ENCODE data around the gene PDLIM7. TPM values are rescaled to one million over a fixed set of nuclear protein-coding genes. Genes with fewer than 3 reads are reported as not detected.

Gene PDLIM7
- total RNA-seq, 1 donor from 2014 or later = 54.4 TPM

DNA sequence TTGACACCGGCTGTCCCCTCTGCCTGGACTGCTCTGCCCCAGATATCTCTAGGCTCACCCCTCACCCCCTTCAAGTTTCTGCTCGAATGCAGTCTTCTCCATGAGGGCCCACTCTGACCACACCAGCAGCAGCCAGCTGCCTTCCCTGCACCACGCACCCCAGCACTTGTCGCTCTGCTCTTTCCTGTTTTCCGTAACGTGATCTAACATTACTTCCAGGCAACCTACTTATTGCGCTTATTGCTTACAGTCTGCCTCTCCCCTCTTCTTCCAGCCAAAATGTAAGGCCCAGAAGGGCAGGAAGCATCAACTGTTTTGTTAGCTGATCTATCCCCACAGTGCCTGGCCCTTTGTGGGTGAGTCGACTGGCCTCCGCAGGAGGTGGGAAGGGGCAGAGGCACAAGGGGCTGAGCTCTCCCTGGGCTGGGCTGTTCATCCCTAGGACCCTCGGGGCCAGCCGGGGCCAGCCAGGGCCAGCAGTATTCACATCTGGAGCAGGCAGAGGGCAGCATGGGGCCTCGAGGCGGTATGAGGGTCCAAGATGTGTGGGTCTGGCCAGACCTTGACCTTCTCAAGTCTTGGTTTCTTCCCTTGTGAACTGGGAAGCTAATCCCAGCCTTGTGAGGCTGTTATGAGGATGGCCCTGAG lies 12.4 kb downstream of the PDLIM7 start:
- TF ChIP-seq, protein P1, sequence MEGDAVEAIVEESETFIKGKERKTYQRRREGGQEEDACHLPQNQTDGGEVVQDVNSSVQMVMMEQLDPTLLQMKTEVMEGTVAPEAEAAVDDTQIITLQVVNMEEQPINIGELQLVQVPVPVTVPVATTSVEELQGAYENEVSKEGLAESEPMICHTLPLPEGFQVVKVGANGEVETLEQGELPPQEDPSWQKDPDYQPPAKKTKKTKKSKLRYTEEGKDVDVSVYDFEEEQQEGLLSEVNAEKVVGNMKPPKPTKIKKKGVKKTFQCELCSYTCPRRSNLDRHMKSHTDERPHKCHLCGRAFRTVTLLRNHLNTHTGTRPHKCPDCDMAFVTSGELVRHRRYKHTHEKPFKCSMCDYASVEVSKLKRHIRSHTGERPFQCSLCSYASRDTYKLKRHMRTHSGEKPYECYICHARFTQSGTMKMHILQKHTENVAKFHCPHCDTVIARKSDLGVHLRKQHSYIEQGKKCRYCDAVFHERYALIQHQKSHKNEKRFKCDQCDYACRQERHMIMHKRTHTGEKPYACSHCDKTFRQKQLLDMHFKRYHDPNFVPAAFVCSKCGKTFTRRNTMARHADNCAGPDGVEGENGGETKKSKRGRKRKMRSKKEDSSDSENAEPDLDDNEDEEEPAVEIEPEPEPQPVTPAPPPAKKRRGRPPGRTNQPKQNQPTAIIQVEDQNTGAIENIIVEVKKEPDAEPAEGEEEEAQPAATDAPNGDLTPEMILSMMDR (IDR thresholded peaks at IDR 0.05; ENCODE audit: borderline replicate concordance) = no peak
- H3K4me3 ChIP-seq = no peak overlapping the region
- peaks cover 58% of the 10 kb centered on the region for H3K36me3 ChIP-seq
- intact Hi-C loops (cut with micrococcal nuclease) = no loop called here
- H3K9me3 ChIP-seq (replicated peaks) = no peaks in the 10 kb centered on the region
- H3K27me3 ChIP-seq (ENCODE audit: low read depth) = peaks cover 61% of the 10 kb centered on the region
- DNase-seq = no peak
- H3K4me1 ChIP-seq = peaks cover 5% of the 10 kb centered on the region
- no peak overlapping the region for H3K27ac ChIP-seq (replicated peaks)

DNA sequence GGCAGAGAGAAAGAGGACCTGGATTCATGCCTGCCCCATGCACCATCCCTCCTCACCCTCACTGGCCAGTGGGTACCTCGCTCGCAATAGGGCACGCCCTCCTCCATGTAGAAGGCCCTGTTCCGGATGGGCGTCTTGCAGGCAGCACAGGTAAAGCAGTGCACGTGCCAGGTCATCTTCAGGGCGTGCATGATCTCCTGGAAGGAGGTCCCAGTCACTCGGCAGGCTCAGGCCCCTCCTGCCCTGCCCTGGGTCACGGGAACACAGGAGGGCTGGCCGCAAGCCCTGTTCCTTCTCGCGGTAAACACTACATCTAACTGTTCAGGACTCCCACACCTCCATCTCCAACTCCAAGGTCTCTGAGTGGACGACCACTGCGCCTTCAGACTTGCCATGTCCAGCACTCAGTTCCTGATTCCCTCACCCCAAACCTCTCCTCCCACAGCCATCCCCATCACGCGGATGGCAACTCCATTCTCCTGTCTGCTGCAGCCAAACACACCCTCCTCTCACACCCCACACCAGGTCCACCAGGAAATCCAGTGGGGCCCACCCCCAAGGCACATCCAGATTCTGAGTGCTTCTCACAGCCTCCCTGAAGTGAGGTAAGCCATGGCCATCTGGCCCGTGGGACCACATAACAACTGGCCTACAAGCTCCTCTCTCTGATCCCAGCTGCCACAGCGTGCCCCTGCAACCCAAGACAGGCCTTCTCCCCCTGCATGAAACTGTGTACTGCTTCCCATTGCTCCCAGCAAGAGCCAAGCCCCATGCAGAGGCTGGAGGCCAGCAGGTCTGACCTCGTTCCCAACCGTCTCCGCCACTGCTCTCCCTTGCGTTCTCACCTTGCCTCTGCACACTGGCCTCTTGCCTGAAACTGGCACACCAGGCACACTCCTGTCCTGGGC lies 13.2 kb downstream of the PDLIM7 start:
- Histone ChIP-seq H3K27me3 (ENCODE audit: low read depth) (peaks cover 59% of the 10 kb centered on the region), H3K9me3 (replicated peaks) (no peaks in the 10 kb centered on the region), H3K4me1 (peaks cover 13% of the 10 kb centered on the region), H3K27ac (replicated peaks) (no peak overlapping the region), H3K4me3 (no peak overlapping the region), H3K36me3 (peaks cover 50% of the 10 kb centered on the region)
- TF ChIP-seq, protein P1 (IDR thresholded peaks at IDR 0.05; ENCODE audit: borderline replicate concordance) = no peak
- intact Hi-C loops (cut with micrococcal nuclease) = no loop called here
- DNase-seq = no peak

DNA sequence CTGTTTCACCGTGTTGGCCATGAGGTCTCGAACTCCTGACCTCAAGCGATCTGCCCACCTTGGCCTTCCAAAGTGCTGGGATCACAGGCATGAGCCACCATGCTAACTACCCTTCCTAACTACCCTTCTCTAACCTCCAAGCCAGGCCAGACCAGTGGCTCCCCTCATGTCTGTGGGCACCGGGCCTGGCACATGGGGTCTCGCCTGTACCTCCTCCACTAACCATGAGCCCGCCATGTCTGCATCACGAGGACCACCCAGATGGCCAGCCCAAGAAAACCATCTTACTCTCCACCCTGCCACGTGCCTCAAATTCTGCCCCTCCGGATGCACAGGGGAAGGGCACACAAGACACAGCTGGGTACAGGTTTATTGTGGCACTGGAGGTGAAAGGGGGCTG lies 14.4 kb downstream of the PDLIM7 start:
- TF ChIP-seq, protein P1 (IDR thresholded peaks at IDR 0.05; ENCODE audit: borderline replicate concordance) = no peak
- intact Hi-C loops (cut with micrococcal nuclease) = no loop called here
- no peak for DNase-seq
- peaks cover 53% of the 10 kb centered on the region for H3K27me3 ChIP-seq (ENCODE audit: low read depth)
- no peak overlapping the region for H3K4me3 ChIP-seq
- H3K27ac ChIP-seq (replicated peaks) = no peak overlapping the region
- H3K36me3 ChIP-seq = peaks cover 38% of the 10 kb centered on the region
- peaks cover 25% of the 10 kb centered on the region for H3K4me1 ChIP-seq
- no peaks in the 10 kb centered on the region for H3K9me3 ChIP-seq (replicated peaks)

DNA sequence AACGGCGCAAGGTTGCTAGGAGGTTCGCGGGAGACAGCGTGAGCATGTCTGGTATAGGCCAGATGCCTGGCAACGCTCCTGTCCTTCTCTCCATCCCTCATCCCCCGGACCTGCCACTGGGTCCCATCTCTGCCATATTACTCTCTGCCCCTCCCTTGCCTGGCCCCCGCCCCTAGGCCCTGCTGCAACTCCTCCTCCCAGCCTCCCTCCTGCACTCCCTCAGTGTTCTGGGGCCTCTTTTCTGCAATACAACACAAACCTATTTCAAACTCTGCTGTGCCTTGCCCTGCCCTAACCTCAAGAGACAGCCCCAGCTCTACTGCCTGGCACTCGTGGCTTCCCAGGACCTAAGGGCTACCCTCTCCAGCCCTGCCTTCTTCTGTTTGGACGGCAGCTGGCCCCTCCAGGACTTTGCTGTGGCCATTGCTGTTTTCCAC lies 15.0 kb downstream of the PDLIM7 start:
- no peak for DNase-seq
- Histone ChIP-seq H3K4me1 (peaks cover 28% of the 10 kb centered on the region), H3K9me3 (replicated peaks) (no peaks in the 10 kb centered on the region), H3K27me3 (ENCODE audit: low read depth) (peaks cover 51% of the 10 kb centered on the region), H3K36me3 (peaks cover 32% of the 10 kb centered on the region), H3K27ac (replicated peaks) (no peak overlapping the region), H3K4me3 (no peak overlapping the region)
- TF ChIP-seq, protein P1 (IDR thresholded peaks at IDR 0.05; ENCODE audit: borderline replicate concordance) = no peak
- intact Hi-C loops (cut with micrococcal nuclease) = no loop called here

DNA sequence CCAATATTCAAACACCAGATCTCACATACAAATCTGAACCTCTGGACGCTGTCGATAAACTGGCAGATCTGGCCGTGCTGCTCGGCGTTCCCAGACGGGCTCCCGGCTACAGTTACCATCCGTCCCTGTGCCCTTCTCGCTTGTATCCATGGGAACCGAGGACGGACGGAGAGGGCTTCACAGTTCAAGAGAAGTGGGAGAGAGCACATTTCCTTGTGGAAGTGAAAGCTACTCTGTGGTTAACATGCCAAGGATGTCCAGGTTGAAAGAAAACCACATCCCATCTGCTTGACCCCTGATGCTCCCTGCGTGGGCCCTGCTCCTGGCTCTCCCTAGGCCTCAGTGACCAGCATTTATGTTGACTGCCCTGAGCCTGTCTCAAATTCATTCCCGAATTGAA lies 17.6 kb downstream of the PDLIM7 start:
- no peak for DNase-seq
- Histone ChIP-seq H3K27ac (replicated peaks) (peak overlapping the region; percentile 67), H3K9me3 (replicated peaks) (no peaks in the 10 kb centered on the region), H3K36me3 (peaks cover 11% of the 10 kb centered on the region), H3K4me1 (peaks cover 41% of the 10 kb centered on the region), H3K27me3 (ENCODE audit: low read depth) (peaks cover 57% of the 10 kb centered on the region), H3K4me3 (no peak overlapping the region)
- TF ChIP-seq, protein P1 (IDR thresholded peaks at IDR 0.05; ENCODE audit: borderline replicate concordance) = no peak
- intact Hi-C loops (cut with micrococcal nuclease) = no loop called here

Data from left ventricle myocardium inferior (tissue), 1 donor.